PFSK-1 (cell line): Measurements from ENCODE around the gene RNF112.

Source experiments
- FOXP2 ChIP-seq: optimal IDR thresholded peaks from 2 replicates; pipeline ENCODE3; 2011; ENCODE audit warnings: borderline replicate concordance, control low read depth, inconsistent platforms; ENCODE audit not compliant: insufficient read depth; ENCODE audit errors: extremely low read length, extremely low read depth
- POLR2AphosphoS5 ChIP-seq: IDR thresholded peaks from 2 replicates; pipeline ENCODE4 v1.6.1; 2012; ENCODE audit warnings: low read depth, mild to moderate bottlenecking, control low read depth, low read length, moderate library complexity
- REST ChIP-seq, 2 experiments: IDR thresholded peaks; 2 replicates each; pipeline versions ENCODE4 v1.6.1 to v1.8.0; 2011 to 2012; ENCODE audit warnings: low read depth in 2 of 2, low read length in 2 of 2, control low read depth in 1 of 2, inconsistent platforms in 1 of 2, mild to moderate bottlenecking in 1 of 2, moderate library complexity in 1 of 2; ENCODE audit not compliant: insufficient read depth in 1 of 2
- TAF1 ChIP-seq: IDR thresholded peaks from 2 replicates; pipeline ENCODE4 v1.6.1; 2012; ENCODE audit warnings: low read length, control low read depth, borderline replicate concordance; ENCODE audit not compliant: insufficient read depth

- TF ChIP-seq REST (IDR thresholded peaks at IDR 0.05; ENCODE audit: insufficient read depth in 1 of 2, low read depth in 2 of 2, low read length in 2 of 2), result no peak
- TF ChIP-seq POLR2AphosphoS5, result no peak
- TF ChIP-seq TAF1, result no peak
- TF ChIP-seq FOXP2, result no peak
Measured at GRCh38 chr17:19376811-19377210, 34.2 kb upstream of the RNF112 start.
